Fibroblast of villous mesenchyme (primary cell): ENCODE measurements around the gene SBF2. TPM values are rescaled to one million over a fixed set of nuclear protein-coding genes. Genes with fewer than 3 reads are reported as not detected.

Source experiments
- DNase-seq: peaks from one replicate; pipeline ENCODE4 v3.0.0-alpha.2; 2010; ENCODE audit warnings: low read depth
- H3K4me3 ChIP-seq: 2 replicates; pipeline ENCODE4 v1.5.1; 2011; ENCODE audit warnings: low read depth, mild to moderate bottlenecking, low read length
- total RNA-seq: library from RNA; depleted of rRNA; stranded (reverse); fragments of >200 nt; gene quantifications from 2 replicates; pipeline ENCODE4 v1.2.3, GENCODE V29; 2012
- TF ChIP-seq, protein P1 (sequence below): IDR thresholded peaks from 2 replicates; pipeline ENCODE4 v1.5.1; 2012; ENCODE audit warnings: low read depth, mild to moderate bottlenecking, low read length; ENCODE audit not compliant: insufficient read depth

Gene SBF2
- total RNA-seq, 1 donor: 35.0 TPM

DNA sequence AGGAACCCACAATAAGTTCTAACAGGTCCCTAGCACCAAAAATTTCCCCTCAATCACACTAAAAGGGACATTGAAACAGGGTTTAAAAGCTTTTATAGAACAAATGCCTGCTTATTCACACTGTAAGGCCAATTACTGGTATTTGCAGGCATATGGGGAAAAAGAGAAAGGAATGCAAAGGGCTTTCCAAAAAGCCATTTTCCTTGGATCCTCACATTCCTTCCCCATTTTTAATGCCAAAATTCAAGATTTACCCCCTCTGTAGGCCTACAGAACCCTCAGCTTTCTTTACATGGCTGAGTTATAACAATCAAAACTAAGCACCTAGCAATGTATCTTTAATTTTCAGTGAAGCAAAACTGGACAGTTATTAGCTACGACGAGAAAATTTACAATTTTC is 102.0 kb downstream of the SBF2 start:
- H3K4me3 ChIP-seq: no peak overlapping the region
- DNase-seq: no peak
- TF ChIP-seq, protein P1, sequence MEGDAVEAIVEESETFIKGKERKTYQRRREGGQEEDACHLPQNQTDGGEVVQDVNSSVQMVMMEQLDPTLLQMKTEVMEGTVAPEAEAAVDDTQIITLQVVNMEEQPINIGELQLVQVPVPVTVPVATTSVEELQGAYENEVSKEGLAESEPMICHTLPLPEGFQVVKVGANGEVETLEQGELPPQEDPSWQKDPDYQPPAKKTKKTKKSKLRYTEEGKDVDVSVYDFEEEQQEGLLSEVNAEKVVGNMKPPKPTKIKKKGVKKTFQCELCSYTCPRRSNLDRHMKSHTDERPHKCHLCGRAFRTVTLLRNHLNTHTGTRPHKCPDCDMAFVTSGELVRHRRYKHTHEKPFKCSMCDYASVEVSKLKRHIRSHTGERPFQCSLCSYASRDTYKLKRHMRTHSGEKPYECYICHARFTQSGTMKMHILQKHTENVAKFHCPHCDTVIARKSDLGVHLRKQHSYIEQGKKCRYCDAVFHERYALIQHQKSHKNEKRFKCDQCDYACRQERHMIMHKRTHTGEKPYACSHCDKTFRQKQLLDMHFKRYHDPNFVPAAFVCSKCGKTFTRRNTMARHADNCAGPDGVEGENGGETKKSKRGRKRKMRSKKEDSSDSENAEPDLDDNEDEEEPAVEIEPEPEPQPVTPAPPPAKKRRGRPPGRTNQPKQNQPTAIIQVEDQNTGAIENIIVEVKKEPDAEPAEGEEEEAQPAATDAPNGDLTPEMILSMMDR: no peak

DNA sequence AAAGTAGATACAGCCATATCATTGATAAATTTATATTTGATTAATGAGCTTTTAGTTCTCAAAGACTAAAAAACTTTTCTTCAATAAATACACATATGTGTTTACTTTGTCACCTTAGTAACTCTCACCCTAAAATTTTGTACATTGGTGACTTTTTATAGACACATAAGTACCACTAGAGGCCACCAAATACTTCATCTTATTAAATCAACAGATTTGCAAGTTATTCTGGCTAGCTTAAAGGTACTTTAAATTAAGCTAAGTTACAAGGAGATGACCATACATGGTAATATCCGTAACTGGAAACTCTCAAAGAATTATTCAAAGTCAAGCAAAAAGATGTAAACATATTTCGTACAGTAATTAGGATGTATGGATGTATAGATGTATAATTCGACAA is 112.2 kb downstream of the SBF2 start:
- TF ChIP-seq, protein P1: peak; percentile 37
- DNase-seq: peak; percentile 66
- H3K4me3 ChIP-seq: no peak overlapping the region

DNA sequence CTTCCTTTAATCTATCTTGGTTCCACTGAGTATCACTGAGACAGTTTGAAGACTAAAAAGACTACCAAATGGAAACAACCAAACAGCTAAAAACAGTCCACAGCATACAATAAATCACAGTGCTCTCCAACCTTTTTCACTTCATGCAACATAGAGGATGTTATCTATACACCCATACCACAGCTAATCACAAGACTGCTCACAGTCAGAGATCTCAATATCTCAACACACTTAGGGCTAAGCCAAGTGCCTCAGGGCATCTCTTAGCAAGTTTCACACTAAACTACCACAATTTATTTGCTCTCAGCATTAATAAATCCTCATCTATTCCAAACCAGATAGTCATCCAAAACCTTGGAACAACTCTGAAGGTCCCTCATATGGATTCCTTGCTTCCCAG is 129.4 kb downstream of the SBF2 start:
- no peak overlapping the region for H3K4me3 ChIP-seq
- peak; percentile 19 for DNase-seq
- TF ChIP-seq, protein P1: no peak

DNA sequence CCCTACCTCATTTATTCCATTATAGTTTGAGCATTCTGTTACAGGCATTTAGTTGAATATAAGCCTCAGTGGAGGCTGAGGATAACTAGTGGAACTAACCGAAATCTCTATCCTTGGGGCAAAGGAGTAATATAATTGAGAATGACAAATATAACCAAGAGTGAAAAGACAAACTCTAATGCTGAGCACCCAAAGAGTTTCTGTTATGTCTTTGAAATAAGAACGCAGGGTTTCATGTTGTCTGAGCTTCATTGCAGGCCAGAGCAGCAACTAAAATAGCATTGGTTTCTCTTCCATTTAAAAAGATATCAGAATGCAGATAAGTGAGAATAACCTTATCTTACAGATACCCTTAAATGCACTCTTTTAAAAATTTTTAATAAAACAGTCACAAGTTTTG is 131.8 kb downstream of the SBF2 start:
- TF ChIP-seq, protein P1: no peak
- no peak for DNase-seq
- H3K4me3 ChIP-seq: no peak overlapping the region

DNA sequence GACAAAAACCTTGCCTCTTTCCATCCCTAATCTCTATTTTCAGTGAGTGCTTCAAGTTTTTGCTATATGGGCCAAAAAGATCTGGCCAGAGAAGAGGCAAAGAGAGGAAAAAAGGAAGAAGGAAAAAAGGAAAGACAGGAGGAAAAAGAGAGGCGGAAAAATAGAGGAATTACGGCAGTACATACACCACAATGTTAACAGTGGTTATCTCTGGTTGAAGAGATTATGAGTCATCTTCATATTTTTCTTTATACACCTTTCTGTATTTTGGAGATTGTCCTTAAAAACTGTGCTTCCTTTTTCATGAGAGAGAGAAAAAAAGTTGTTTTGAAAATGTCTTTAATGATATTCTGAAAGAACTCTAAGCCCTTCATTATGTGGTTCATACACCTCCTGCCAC is 133.7 kb downstream of the SBF2 start:
- H3K4me3 ChIP-seq: no peak overlapping the region
- DNase-seq: no peak
- TF ChIP-seq, protein P1: no peak

DNA sequence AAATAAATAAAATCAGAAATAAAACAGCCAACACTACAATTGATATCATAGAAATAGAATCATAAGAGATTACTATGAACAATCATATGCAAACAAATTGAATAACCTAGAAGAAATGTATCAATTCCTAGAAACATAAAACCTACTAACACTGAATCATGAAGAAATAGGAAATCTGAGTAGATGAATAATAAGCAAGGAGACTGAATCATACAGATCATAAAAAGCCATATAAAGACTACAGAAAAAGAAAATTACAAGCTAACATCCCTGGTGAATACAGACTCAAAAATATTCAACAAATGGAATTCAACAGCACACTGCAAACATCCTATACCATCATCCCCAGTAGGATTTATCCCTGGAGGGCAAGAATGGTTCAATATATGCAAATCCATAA is 135.6 kb downstream of the SBF2 start:
- no peak for DNase-seq
- no peak overlapping the region for H3K4me3 ChIP-seq
- TF ChIP-seq, protein P1: no peak

DNA sequence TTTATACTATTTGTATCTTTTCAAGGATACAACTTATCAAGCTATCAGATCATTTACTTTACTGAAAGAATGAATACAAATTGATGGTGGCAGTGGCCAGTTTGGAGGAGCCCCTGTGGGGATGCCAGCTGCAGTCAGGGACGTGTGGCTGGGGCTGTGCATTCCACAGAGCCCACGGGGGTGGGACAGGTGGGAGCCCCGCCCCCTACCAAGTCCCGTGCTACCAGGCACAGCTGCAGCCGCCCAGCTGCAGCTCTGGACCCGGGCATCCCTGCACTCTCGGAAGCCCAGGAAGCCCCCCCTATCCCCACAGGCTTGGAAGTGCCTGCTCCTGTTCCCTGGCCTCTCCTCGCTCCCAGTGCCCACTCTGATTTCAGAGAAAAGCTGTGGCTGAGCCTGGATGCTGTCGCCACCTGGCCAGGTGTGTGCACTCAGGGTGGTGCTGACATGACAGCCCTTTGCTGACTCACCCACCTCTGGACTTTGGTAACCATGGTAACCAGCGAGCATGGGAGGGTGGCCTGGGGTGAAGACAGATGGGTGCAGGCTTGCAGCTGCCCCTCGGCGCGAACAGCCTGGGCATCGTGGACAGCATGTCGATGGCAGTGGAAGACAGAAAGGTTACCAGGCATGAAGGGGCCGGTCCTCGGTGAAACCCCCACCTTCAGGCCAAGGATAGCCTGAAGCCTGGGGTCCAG is 138.1 kb downstream of the SBF2 start:
- no peak for DNase-seq
- TF ChIP-seq, protein P1: no peak
- H3K4me3 ChIP-seq: no peak overlapping the region
